HL-60 (cell line): ENCODE data around the gene GNAI2.

Source experiments
- DNase-seq, 2 experiments: peaks; one replicate each; pipeline ENCODE4 v3.0.0-alpha.2; 2010 to 2020; ENCODE audit warnings: low read depth in 1 of 2, low spot score in 1 of 2
- H3K27ac ChIP-seq: fragments of 250-450 bp; sonication (Bioruptor Pico); replicated peaks from 2 replicates; pipeline ENCODE4 v1.5.1; 2020; ENCODE audit warnings: mild to moderate bottlenecking, moderate library complexity
- H3K27me3 ChIP-seq: fragments of 250-450 bp; sonication (Bioruptor Pico); 2 replicates; pipeline ENCODE4 v1.5.1; 2021; ENCODE audit warnings: mild to moderate bottlenecking, moderate library complexity; ENCODE audit not compliant: insufficient read depth, poor library complexity, severe bottlenecking
- H3K4me3 ChIP-seq: replicated peaks from 2 replicates; pipeline ENCODE4 v1.5.1; 2011; ENCODE audit warnings: mild to moderate bottlenecking, control low read depth, low read length; ENCODE audit not compliant: insufficient read depth
- GABPA ChIP-seq: IDR thresholded peaks from 2 replicates; pipeline ENCODE4 v1.6.1; 2012; ENCODE audit warnings: low read depth
- POLR2AphosphoS5 ChIP-seq: IDR thresholded peaks from 2 replicates; pipeline ENCODE4 v1.6.1; 2012; ENCODE audit warnings: low read depth
- SPI1 ChIP-seq: IDR thresholded peaks from 2 replicates; pipeline ENCODE4 v1.6.1; 2012; ENCODE audit warnings: low read depth, mild to moderate bottlenecking, borderline replicate concordance
- TF ChIP-seq, protein P1 (sequence below): IDR thresholded peaks from 2 replicates; pipeline ENCODE4 v1.6.1; 2012; ENCODE audit warnings: low read depth; ENCODE audit not compliant: insufficient replicate concordance
- TF ChIP-seq, protein P2 (sequence below): IDR thresholded peaks from one replicate; pipeline ENCODE4 v1.5.1; 2011; ENCODE audit warnings: low read length, control low read depth, inconsistent platforms; ENCODE audit not compliant: insufficient read depth

Gene GNAI2

DNA sequence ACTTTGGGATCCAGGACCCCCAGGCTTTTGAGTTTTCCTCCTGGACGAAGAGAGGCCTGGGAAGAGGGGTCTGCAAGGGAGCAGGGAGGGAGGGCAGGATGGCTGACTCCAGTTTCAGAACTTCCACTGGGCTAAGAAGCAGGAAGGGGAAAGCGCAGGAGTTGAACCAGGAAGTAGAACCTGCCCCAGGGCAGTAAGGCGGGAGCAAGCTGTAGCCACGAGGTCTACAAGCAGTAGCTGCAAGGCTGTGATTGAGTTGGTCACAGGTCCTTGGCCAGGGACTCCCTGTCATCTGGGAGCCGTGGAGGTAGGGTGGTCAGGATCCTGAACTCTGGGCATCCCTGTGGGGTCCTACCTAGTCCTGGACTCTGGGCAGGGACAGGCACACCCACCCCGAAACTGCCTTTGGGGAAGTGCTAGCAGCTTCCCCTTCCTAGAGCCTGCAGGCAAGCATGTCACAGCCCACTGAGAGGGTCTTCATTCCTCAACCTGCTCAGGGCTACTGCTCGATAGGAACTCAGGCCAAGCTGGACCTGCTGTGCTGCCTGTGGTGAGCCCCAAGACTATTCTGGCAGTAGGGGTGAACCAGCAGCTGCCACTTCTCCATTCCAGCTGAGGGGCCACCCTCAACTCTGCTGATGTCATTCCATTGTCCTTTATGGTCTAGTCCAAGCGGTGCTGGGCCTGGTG is 5.8 kb upstream of the GNAI2 start:
- Histone ChIP-seq H3K27ac (peak overlapping the region; percentile 78), H3K4me3 (no peak overlapping the region), H3K27me3 (no peaks in the 10 kb centered on the region)
- TF ChIP-seq, protein P1, sequence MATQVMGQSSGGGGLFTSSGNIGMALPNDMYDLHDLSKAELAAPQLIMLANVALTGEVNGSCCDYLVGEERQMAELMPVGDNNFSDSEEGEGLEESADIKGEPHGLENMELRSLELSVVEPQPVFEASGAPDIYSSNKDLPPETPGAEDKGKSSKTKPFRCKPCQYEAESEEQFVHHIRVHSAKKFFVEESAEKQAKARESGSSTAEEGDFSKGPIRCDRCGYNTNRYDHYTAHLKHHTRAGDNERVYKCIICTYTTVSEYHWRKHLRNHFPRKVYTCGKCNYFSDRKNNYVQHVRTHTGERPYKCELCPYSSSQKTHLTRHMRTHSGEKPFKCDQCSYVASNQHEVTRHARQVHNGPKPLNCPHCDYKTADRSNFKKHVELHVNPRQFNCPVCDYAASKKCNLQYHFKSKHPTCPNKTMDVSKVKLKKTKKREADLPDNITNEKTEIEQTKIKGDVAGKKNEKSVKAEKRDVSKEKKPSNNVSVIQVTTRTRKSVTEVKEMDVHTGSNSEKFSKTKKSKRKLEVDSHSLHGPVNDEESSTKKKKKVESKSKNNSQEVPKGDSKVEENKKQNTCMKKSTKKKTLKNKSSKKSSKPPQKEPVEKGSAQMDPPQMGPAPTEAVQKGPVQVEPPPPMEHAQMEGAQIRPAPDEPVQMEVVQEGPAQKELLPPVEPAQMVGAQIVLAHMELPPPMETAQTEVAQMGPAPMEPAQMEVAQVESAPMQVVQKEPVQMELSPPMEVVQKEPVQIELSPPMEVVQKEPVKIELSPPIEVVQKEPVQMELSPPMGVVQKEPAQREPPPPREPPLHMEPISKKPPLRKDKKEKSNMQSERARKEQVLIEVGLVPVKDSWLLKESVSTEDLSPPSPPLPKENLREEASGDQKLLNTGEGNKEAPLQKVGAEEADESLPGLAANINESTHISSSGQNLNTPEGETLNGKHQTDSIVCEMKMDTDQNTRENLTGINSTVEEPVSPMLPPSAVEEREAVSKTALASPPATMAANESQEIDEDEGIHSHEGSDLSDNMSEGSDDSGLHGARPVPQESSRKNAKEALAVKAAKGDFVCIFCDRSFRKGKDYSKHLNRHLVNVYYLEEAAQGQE = no peak
- TF ChIP-seq POLR2AphosphoS5 (no peak), GABPA (peak; percentile 68; the same call in 1 of the 2 replicates), SPI1 (peak; percentile 86)
- TF ChIP-seq, protein P2, sequence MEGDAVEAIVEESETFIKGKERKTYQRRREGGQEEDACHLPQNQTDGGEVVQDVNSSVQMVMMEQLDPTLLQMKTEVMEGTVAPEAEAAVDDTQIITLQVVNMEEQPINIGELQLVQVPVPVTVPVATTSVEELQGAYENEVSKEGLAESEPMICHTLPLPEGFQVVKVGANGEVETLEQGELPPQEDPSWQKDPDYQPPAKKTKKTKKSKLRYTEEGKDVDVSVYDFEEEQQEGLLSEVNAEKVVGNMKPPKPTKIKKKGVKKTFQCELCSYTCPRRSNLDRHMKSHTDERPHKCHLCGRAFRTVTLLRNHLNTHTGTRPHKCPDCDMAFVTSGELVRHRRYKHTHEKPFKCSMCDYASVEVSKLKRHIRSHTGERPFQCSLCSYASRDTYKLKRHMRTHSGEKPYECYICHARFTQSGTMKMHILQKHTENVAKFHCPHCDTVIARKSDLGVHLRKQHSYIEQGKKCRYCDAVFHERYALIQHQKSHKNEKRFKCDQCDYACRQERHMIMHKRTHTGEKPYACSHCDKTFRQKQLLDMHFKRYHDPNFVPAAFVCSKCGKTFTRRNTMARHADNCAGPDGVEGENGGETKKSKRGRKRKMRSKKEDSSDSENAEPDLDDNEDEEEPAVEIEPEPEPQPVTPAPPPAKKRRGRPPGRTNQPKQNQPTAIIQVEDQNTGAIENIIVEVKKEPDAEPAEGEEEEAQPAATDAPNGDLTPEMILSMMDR = no peak
- DNase-seq = peak; percentile 42 to 63

DNA sequence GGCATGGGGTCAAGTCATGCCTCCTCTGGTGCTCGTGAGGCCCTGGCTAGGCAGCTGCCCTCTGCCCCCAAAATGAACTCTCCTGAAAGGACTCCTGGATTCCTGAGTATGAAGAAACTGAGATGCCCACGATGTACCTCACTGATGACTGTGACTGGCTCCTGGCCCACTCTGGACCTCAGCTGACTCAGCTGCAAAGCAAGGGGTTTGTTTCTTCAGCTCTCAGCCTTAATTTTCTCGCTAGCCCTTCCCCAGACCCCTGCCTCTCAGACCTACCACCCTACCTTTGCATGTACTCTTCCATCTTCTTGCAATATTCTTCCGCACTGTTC is 5.2 kb upstream of the GNAI2 start:
- TF ChIP-seq, protein P1 = no peak
- TF ChIP-seq GABPA (no peak), POLR2AphosphoS5 (no peak), SPI1 (no peak)
- TF ChIP-seq, protein P2 = no peak
- DNase-seq = no peak
- Histone ChIP-seq H3K4me3 (no peak overlapping the region), H3K27me3 (no peaks in the 10 kb centered on the region), H3K27ac (peak overlapping the region; percentile 78)

DNA sequence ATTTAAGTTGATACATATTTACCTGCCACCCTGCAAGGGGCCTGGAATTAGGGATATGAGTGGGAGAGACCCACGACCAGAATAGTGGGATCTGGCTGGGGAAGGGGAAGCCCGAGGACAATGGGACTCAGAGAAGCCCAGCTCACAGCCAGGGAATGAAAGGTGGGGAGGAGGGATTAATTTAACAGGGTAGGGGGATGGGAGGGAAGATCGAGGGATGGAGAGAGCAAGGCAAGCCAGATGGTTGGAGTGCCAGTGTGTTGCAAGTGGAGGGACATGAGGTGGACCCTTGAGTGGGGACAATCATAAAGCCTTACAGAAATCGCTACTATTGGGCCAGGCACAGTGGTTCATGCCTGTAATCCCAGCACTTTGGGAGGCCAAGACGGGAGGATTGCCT is 4.4 kb upstream of the GNAI2 start:
- no peak overlapping the region for H3K4me3 ChIP-seq
- DNase-seq = no peak
- H3K27me3 ChIP-seq = no peaks in the 10 kb centered on the region
- TF ChIP-seq SPI1 = no peak
- TF ChIP-seq, protein P1 = no peak
- no peak for TF ChIP-seq POLR2AphosphoS5
- TF ChIP-seq GABPA = no peak
- TF ChIP-seq, protein P2 = no peak
- H3K27ac ChIP-seq = no peak overlapping the region
